ENCODE data around the gene DAZ4. TPM values are rescaled to one million over a fixed set of nuclear protein-coding genes. Genes with fewer than 3 reads are reported as not detected.
"Not testable (repeated sequence)": the region's sequence is repeated elsewhere in the genome, so short reads cannot be mapped to it uniquely, and the experiment has no call there.

DAZ4 gene, protein sequence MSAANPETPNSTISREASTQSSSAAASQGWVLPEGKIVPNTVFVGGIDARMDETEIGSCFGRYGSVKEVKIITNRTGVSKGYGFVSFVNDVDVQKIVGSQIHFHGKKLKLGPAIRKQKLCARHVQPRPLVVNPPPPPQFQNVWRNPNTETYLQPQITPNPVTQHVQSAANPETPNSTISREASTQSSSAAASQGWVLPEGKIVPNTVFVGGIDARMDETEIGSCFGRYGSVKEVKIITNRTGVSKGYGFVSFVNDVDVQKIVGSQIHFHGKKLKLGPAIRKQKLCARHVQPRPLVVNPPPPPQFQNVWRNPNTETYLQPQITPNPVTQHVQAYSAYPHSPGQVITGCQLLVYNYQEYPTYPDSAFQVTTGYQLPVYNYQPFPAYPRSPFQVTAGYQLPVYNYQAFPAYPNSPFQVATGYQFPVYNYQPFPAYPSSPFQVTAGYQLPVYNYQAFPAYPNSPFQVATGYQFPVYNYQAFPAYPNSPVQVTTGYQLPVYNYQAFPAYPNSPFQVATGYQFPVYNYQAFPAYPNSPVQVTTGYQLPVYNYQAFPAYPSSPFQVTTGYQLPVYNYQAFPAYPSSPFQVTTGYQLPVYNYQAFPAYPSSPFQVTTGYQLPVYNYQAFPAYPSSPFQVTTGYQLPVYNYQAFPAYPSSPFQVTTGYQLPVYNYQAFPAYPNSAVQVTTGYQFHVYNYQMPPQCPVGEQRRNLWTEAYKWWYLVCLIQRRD
- not detected for total RNA-seq

DNA sequence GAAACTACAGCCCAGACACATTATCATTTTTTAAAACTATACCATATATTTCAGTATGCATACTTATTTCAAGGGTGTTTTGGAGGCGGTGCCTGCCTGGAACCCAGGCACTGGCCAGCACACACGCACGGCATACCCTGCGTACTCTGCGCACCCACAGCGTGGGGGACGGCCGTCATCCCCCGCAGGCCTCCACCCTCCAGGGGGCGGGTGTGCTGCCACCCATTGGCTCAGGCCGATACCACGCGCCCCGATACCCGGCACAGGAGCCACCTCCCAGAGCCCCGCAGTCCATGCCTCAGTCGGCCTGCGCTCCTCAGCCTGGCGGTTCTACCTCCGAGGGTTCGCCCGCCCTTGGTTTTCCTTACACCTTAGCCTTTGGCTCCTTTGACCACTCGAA, at the start of gene DAZ4:
DAZ4 (plus strand) TSS at position 301 of the 400 bp plus-strand sequence. CDS start 208 bp downstream, outside the sequence.
- H3K36me3 ChIP-seq (replicated peaks in 1 of 2; ENCODE audit: insufficient read depth in 1 of 2, low read depth in 2 of 2); H3K4me1 ChIP-seq; intact Hi-C loops (cut with DNase I); H3K9me3 ChIP-seq; H3K4me3 ChIP-seq; H3K27ac ChIP-seq; H3K27me3 ChIP-seq; DNase-seq; ATAC-seq: not testable (repeated sequence)
- no CpG with 5 or more reads among the region's 23 CpGs for WGBS, 2 donors

DNA sequence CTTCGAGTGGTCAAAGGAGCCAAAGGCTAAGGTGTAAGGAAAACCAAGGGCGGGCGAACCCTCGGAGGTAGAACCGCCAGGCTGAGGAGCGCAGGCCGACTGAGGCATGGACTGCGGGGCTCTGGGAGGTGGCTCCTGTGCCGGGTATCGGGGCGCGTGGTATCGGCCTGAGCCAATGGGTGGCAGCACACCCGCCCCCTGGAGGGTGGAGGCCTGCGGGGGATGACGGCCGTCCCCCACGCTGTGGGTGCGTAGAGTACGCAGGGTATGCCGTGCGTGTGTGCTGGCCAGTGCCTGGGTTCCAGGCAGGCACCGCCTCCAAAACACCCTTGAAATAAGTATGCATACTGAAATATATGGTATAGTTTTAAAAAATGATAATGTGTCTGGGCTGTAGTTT, 20.4 kb upstream of the DAZ4 start, which contains the start of gene DAZ3:
DAZ3 (minus strand) TSS at position 101 of the 400 bp plus-strand sequence. CDS start 208 bp downstream, outside the sequence.
- H3K27ac ChIP-seq; H3K36me3 ChIP-seq (replicated peaks in 1 of 2; ENCODE audit: insufficient read depth in 1 of 2, low read depth in 2 of 2); DNase-seq; H3K9me3 ChIP-seq; H3K4me1 ChIP-seq; intact Hi-C loops (cut with DNase I); H3K27me3 ChIP-seq; H3K4me3 ChIP-seq; ATAC-seq: not testable (repeated sequence)
- WGBS, 2 donors = no CpG with 5 or more reads among the region's 23 CpGs

- intact Hi-C loops (cut with DNase I); H3K27me3 ChIP-seq; H3K27ac ChIP-seq; ATAC-seq; H3K9me3 ChIP-seq; H3K4me3 ChIP-seq; H3K4me1 ChIP-seq; H3K36me3 ChIP-seq (replicated peaks in 1 of 2; ENCODE audit: insufficient read depth in 1 of 2, low read depth in 2 of 2); DNase-seq: not testable (repeated sequence)
- no CpG with 5 or more reads among the region's 3 CpGs for WGBS, 2 donors
Observed at GRCh38 chrY:24821836-24822235, 11.9 kb upstream of the DAZ4 start.

DNA sequence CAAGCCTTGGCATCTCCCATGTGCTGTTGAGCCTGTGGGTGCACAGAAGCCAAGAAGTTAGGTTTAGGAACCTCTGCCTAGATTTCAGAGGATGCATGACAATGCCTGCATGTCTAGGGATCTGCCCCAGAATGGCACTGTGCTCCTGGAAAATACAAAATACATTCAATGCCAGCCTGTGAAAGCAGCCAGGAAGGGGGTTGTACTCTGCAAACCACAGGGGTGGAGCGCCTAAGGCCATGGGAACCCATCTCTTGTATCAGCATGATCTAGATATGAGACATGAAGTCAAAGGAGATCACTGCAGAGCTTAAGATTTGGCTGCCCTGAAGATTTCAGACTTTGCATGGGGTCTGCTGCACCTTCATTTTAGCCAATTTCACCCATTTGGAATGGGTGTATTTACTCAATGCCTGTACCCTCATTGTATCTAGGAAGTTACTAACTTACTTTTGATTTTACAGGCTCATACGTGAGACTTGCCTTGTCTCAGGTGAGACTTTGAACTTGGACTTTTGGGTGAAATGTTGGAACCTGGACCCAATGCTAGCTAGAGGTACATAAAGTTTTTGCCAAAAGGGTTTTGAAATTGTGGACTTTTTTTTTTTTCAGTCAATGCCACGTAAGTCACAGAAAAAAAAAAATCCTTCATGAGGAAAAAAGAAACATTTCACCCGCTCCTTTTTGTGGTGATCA, 9.4 kb upstream of the DAZ4 start:
- H3K9me3 ChIP-seq; intact Hi-C loops (cut with DNase I); H3K27ac ChIP-seq; H3K36me3 ChIP-seq (replicated peaks in 1 of 2; ENCODE audit: insufficient read depth in 1 of 2, low read depth in 2 of 2); ATAC-seq; H3K27me3 ChIP-seq; H3K4me1 ChIP-seq; DNase-seq; H3K4me3 ChIP-seq: not testable (repeated sequence)
- WGBS, 2 donors = 40% methylated on average over 1 of the region's 4 CpGs; no CpG with 5 or more reads in 1 of the 2 donors

- H3K36me3 ChIP-seq (replicated peaks in 1 of 2; ENCODE audit: insufficient read depth in 1 of 2, low read depth in 2 of 2); H3K9me3 ChIP-seq; H3K4me1 ChIP-seq; H3K27me3 ChIP-seq; H3K27ac ChIP-seq; ATAC-seq; DNase-seq; H3K4me3 ChIP-seq; intact Hi-C loops (cut with DNase I): not testable (repeated sequence)
- WGBS, 2 donors = no CpG with 5 or more reads among the region's 4 CpGs
Observed at GRCh38 chrY:24825069-24825468, 8.7 kb upstream of the DAZ4 start.

Other genes starting within 250 kb of the DAZ4 start
- gene BPY2B, start 215.9 kb upstream of the DAZ4 start, total RNA-seq = not detected
- not detected for gene DAZ3, start 20.5 kb upstream of the DAZ4 start, total RNA-seq
- not detected for gene BPY2C, start 218.2 kb downstream of the DAZ4 start, total RNA-seq

Data from body of pancreas (tissue), 4 donors.